GM12878 (cell line): ENCODE measurements around the gene CALD1. TPM values are rescaled to one million over a fixed set of nuclear protein-coding genes. Genes with fewer than 3 reads are reported as not detected.

ENCODE experiments used
- ATAC-seq: fragments of 200-7000 bp; cut with Tn5 transposase; 3 replicates; pipeline ENCODE4 v1.9.1; 2020; ENCODE audit warnings: mild to moderate bottlenecking, moderate library complexity
- BruUV-seq: library from RNA; stranded (reverse); fragments of 400-500 nt; replicated peaks from 2 replicates; lab custom pipeline; 2021; lab: Mats Ljungman, UMichigan
- CTCF ChIA-PET: fragments of 300-600 bp; sonication (Branson Sonifier 250); formaldehyde crosslinking; extraction: SDS; loops from one replicate; lab custom pipeline; 2021; ENCODE audit warnings: inconsistent platforms; lab: Yijun Ruan, JAX
- POLR2A ChIA-PET: fragments of 350-600 bp; formaldehyde crosslinking; extraction: SDS; loops from one replicate; lab custom pipeline; 2021; ENCODE audit warnings: inconsistent platforms; lab: Charles Lee
- RAD21 ChIA-PET: fragments of 300-600 bp; sonication (Branson Sonifier 250); formaldehyde crosslinking; loops from one replicate; lab custom pipeline; 2023; ENCODE audit warnings: antibody characterized with exemption; ENCODE audit not compliant: unreplicated experiment; lab: Charles Lee
- SMC1A ChIA-PET: fragments of 300-600 bp; sonication (Branson Sonifier 250); formaldehyde crosslinking; loops from one replicate; lab custom pipeline; 2023; ENCODE audit not compliant: unreplicated experiment, uncharacterized antibody; lab: Charles Lee
- DNase-seq: peaks from one replicate; pipeline ENCODE4 v3.0.0-alpha.2; 2011; ENCODE audit warnings: low read depth, low spot score
- FAIRE-seq: peaks from 3 replicates; lab custom pipeline; 2011; peaks lifted over from hg19 to GRCh38; lab: Jason Lieb, UNC
- H2AFZ ChIP-seq: 2 replicates; pipeline ENCODE4 v1.6.0; 2011; ENCODE audit warnings: low read depth, low read length, control low read depth; ENCODE audit not compliant: control insufficient read depth
- H3K27ac ChIP-seq: 2 replicates; pipeline ENCODE4 v1.5.1; 2011; ENCODE audit warnings: control low read depth; ENCODE audit not compliant: control insufficient read depth, insufficient read depth
- H3K27me3 ChIP-seq, 2 experiments: replicated peaks in 1 of 2; 2 replicates each; pipeline versions ENCODE4 v1.6.0 to v1.6.1; 2011; ENCODE audit warnings: low read length in 1 of 2; ENCODE audit not compliant: control insufficient read depth in 2 of 2, insufficient read depth in 2 of 2
- H3K36me3 ChIP-seq, 2 experiments: 2 replicates each; pipeline ENCODE4 v1.5.1; 2011; ENCODE audit warnings: low read length in 1 of 2; ENCODE audit not compliant: control insufficient read depth in 2 of 2, insufficient read depth in 2 of 2
- H3K4me1 ChIP-seq: 2 replicates; pipeline ENCODE4 v1.6.1; 2011; ENCODE audit warnings: mild to moderate bottlenecking, low read length, moderate library complexity, mixed read lengths; ENCODE audit not compliant: control insufficient read depth, insufficient read depth
- H3K4me2 ChIP-seq: 2 replicates; pipeline ENCODE4 v1.6.0; 2011; ENCODE audit warnings: control low read depth; ENCODE audit not compliant: control insufficient read depth, insufficient read depth
- H3K4me3 ChIP-seq: fragments of 200-600 bp; sonication (generic); 2 replicates; pipeline ENCODE4 v1.5.1; 2016
- H3K79me2 ChIP-seq: 2 replicates; pipeline ENCODE4 v1.6.0; 2011; ENCODE audit warnings: low read length; ENCODE audit not compliant: control insufficient read depth, insufficient read depth
- H3K9ac ChIP-seq: 2 replicates; pipeline ENCODE4 v1.8.0; 2011; ENCODE audit warnings: low read length, control low read depth, mixed read lengths; ENCODE audit not compliant: control insufficient read depth, insufficient read depth
- H3K9me3 ChIP-seq: replicated peaks from 3 replicates; pipeline ENCODE4 v1.5.1; 2011; ENCODE audit warnings: mild to moderate bottlenecking, low read length; ENCODE audit not compliant: control insufficient read depth, insufficient read depth
- H4K20me1 ChIP-seq: 2 replicates; pipeline ENCODE4 v1.6.0; 2011; ENCODE audit not compliant: control insufficient read depth, insufficient read depth
- CHD4 ChIP-seq: fragments of 200-600 bp; sonication (generic); IDR thresholded peaks from 2 replicates; pipeline ENCODE4 v1.6.1; 2016; ENCODE audit warnings: mild to moderate bottlenecking
- EP300 ChIP-seq, 2 experiments: fragments of 150-350 bp in 1 of 2; IDR thresholded peaks; 2 replicates each; pipeline ENCODE4 v1.6.1; 2011 to 2012; ENCODE audit warnings: low read depth in 2 of 2, low read length in 2 of 2, borderline replicate concordance in 1 of 2, improper control_type of control experiment in 1 of 2, inconsistent platforms in 1 of 2; ENCODE audit not compliant: control insufficient read depth in 1 of 2
- EZH2 ChIP-seq: IDR thresholded peaks from 2 replicates; pipeline ENCODE4 v1.6.1; 2012; ENCODE audit warnings: low read depth, mild to moderate bottlenecking, control low read depth, inconsistent platforms, low read length, borderline replicate concordance; ENCODE audit not compliant: control insufficient read depth
- GABPA ChIP-seq: IDR thresholded peaks from 2 replicates; pipeline ENCODE4 v1.6.1; 2014; ENCODE audit warnings: antibody characterized with exemption, low read depth, mild to moderate bottlenecking, inconsistent platforms
- HDAC2 ChIP-seq: fragments of 200-600 bp; sonication (generic); IDR thresholded peaks from 2 replicates; pipeline ENCODE4 v1.6.1; 2017
- MEF2A ChIP-seq: IDR thresholded peaks from 2 replicates; pipeline ENCODE4 v1.6.1; 2011; ENCODE audit warnings: low read depth, mild to moderate bottlenecking, low read length, moderate library complexity; ENCODE audit not compliant: insufficient read depth
- NFYA ChIP-seq: IDR thresholded peaks from 2 replicates; pipeline ENCODE4 v1.6.1; 2011; ENCODE audit warnings: low read depth, mild to moderate bottlenecking, low read length, improper control_type of control experiment, borderline replicate concordance
- NKRF ChIP-seq: fragments of 450-650 bp; conservative IDR thresholded peaks from 2 replicates; pipeline ENCODE4 v1.6.1; 2017; ENCODE audit warnings: mild to moderate bottlenecking, moderate library complexity
- PAX5 ChIP-seq: IDR thresholded peaks from 2 replicates; pipeline ENCODE4 v1.6.1; 2011; ENCODE audit warnings: low read depth, low read length, borderline replicate concordance
- RELB ChIP-seq: fragments of 450-650 bp; IDR thresholded peaks from 2 replicates; pipeline ENCODE4 v1.6.1; 2017; ENCODE audit warnings: low read depth, mild to moderate bottlenecking, moderate library complexity
- SPI1 ChIP-seq: IDR thresholded peaks from 2 replicates; pipeline ENCODE4 v1.6.1; 2011; ENCODE audit warnings: low read depth, mild to moderate bottlenecking, low read length, moderate library complexity, borderline replicate concordance; ENCODE audit not compliant: insufficient read depth
- STAT3 ChIP-seq: IDR thresholded peaks from 2 replicates; pipeline ENCODE4 v1.6.1; 2011; ENCODE audit warnings: low read depth, low read length, improper control_type of control experiment
- TCF7 ChIP-seq: IDR thresholded peaks from 2 replicates; pipeline ENCODE4 v1.6.1; 2014; ENCODE audit warnings: antibody characterized with exemption, borderline replicate concordance
- ZNF274 ChIP-seq: IDR thresholded peaks from one replicate; pipeline ENCODE4 v1.8.0; 2011; ENCODE audit not compliant: insufficient read length, insufficient read depth
- ZNF622 ChIP-seq: fragments of 450-650 bp; IDR thresholded peaks from 2 replicates; pipeline ENCODE4 v1.6.1; 2017; ENCODE audit warnings: mild to moderate bottlenecking, inconsistent platforms
- WGBS: methylation state at CpG from one replicate; pipeline ENCODE4 v1.1.6; 2016; ENCODE audit warnings: low lambda C conversion rate; ENCODE audit not compliant: insufficient replicate concordance, insufficient coverage; ENCODE audit errors: missing lambda C conversion rate; 5-methylcytosine and 5-hydroxymethylcytosine counted together
- in situ Hi-C: fragments of 300-500 bp; cut with MboI; formaldehyde crosslinking; loops from 9 replicates; pipeline ENCODE4 v1.14.3; 2018; ENCODE audit warnings: mixed read lengths
- intact Hi-C: fragments of 100-400 bp; cut with micrococcal nuclease; formaldehyde crosslinking; loops from one replicate; pipeline ENCODE4 v1.14.2; 2022; ENCODE audit not compliant: unreplicated experiment
- polyA plus RNA-seq, 11 experiments: library from polyadenylated mRNA; depleted of rRNA in 4 of 11; unstranded in 6 of 11; stranded (reverse) in 5 of 11; fragments of >200 nt; fragmentation: Nextera tagmentation in 4 of 11; fragmentation: Illumina TruSeq in 1 of 11; extraction: Ambion mirVana in 4 of 11; extraction: Trizol in 1 of 11; gene quantifications; 1 replicate in 1 of 11; 2 replicates in 10 of 11; pipeline versions ENCODE4 v1.2.1 to v1.2.3, GENCODE V29; 2011 to 2016; ENCODE audit warnings: inconsistent platforms in 2 of 11, missing spikeins in 2 of 11, low read depth in 1 of 11
- total RNA-seq, 4 experiments: library from RNA; depleted of rRNA in 3 of 4; stranded (reverse); fragments of >200 nt in 3 of 4; fragmentation: Illumina TruSeq in 1 of 4; extraction: Trizol in 1 of 4; gene quantifications; 2 replicates each; pipeline versions ENCODE4 v1.2.1 to v1.2.3, GENCODE V29; 2013 to 2021
- TF ChIP-seq, protein P1 (sequence below): fragments of 450-650 bp; IDR thresholded peaks from 2 replicates; pipeline ENCODE4 v1.6.1; 2017; ENCODE audit warnings: mild to moderate bottlenecking, moderate library complexity

CALD1 gene
- total and polyA plus RNA-seq, 10 of the 15 experiments (the other 5 are each of a cell fraction or from before 2014, with no cell fraction given) = 0.03 to 1.3 (median 0.22) TPM

- Histone ChIP-seq H4K20me1 (no peaks in the 10 kb centered on the region), H2AFZ (no peak overlapping the region), H3K36me3 (no peaks in the 10 kb centered on the region), H3K79me2 (no peaks in the 10 kb centered on the region), H3K4me1 (no peaks in the 10 kb centered on the region), H3K27me3 (no peaks in the 10 kb centered on the region), H3K9me3 (no peaks in the 10 kb centered on the region), H3K4me3 (no peak overlapping the region), H3K4me2 (no peak overlapping the region), H3K27ac (no peak overlapping the region), H3K9ac (no peak overlapping the region)
- ATAC-seq = no peak
- no peak for DNase-seq
- ChIA-PET CTCF (interaction anchor here (0.7 kb wide), 1 partner anchor 12 kb away, joined by 3 read pairs; no protein-coding TSS in a partner anchor), RAD21 (interaction anchor here (1.2 to 1.6 kb wide), 3 partner anchors 37 to 225 kb away, joined by 3 to 6 read pairs (median 3); partner anchors contain the start of gene AGBL3), SMC1A (no interaction called here), POLR2A (no interaction called here)
- 30% methylated on average over 3 of the region's 3 CpGs for WGBS
- intact Hi-C loops (loop anchor here (10.0 kb wide), 2 partner anchors 194 to 434 kb away; no protein-coding TSS in a partner anchor), in situ Hi-C loops (loop anchor here (5.0 kb wide), 1 partner anchor 317 kb away; no protein-coding TSS in a partner anchor)
- no peak for FAIRE-seq
- no TSS peak for BruUV-seq
- TF ChIP-seq PAX5 = no peak
- no peak for TF ChIP-seq ZNF274
- TF ChIP-seq CHD4 = no peak
- no peak for TF ChIP-seq NKRF
- no peak for TF ChIP-seq NFYA
- no peak for TF ChIP-seq TCF7
- no peak for TF ChIP-seq HDAC2
- no peak for TF ChIP-seq MEF2A
- TF ChIP-seq EP300 (IDR thresholded peaks at IDR 0.05; ENCODE audit: borderline replicate concordance in 1 of 2, control insufficient read depth in 1 of 2, low read depth in 2 of 2, low read length in 2 of 2) = no peak
- no peak for TF ChIP-seq ZNF622
- no peak for TF ChIP-seq SPI1
- TF ChIP-seq GABPA = no peak
- TF ChIP-seq RELB = no peak
- TF ChIP-seq EZH2 = no peak
- no peak for TF ChIP-seq STAT3
- TF ChIP-seq, protein P1, sequence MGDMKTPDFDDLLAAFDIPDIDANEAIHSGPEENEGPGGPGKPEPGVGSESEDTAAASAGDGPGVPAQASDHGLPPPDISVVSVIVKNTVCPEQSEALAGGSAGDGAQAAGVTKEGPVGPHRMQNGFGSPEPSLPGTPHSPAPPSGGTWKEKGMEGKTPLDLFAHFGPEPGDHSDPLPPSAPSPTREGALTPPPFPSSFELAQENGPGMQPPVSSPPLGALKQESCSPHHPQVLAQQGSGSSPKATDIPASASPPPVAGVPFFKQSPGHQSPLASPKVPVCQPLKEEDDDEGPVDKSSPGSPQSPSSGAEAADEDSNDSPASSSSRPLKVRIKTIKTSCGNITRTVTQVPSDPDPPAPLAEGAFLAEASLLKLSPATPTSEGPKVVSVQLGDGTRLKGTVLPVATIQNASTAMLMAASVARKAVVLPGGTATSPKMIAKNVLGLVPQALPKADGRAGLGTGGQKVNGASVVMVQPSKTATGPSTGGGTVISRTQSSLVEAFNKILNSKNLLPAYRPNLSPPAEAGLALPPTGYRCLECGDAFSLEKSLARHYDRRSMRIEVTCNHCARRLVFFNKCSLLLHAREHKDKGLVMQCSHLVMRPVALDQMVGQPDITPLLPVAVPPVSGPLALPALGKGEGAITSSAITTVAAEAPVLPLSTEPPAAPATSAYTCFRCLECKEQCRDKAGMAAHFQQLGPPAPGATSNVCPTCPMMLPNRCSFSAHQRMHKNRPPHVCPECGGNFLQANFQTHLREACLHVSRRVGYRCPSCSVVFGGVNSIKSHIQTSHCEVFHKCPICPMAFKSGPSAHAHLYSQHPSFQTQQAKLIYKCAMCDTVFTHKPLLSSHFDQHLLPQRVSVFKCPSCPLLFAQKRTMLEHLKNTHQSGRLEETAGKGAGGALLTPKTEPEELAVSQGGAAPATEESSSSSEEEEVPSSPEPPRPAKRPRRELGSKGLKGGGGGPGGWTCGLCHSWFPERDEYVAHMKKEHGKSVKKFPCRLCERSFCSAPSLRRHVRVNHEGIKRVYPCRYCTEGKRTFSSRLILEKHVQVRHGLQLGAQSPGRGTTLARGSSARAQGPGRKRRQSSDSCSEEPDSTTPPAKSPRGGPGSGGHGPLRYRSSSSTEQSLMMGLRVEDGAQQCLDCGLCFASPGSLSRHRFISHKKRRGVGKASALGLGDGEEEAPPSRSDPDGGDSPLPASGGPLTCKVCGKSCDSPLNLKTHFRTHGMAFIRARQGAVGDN = no peak
Measured at GRCh38 chr7:134949171-134949570, 169.7 kb downstream of the CALD1 start.
